IMR-90 (cell line): ENCODE results near the gene CGB1.
"Not testable (repeated sequence)": the region's sequence is repeated elsewhere in the genome, so short reads cannot be mapped to it uniquely, and the experiment has no call there.

Experiments used
- NFE2L2 ChIP-seq: fragments of 150-350 bp; IDR thresholded peaks from 2 replicates; pipeline ENCODE4 v1.6.1; 2016; ENCODE audit warnings: low read depth, mild to moderate bottlenecking, low read length
- RFX5 ChIP-seq: IDR thresholded peaks from 2 replicates; pipeline ENCODE4 v1.8.0; 2012; ENCODE audit warnings: low read depth, mild to moderate bottlenecking, low read length, moderate library complexity
- TF ChIP-seq, protein P1 (sequence below): conservative IDR thresholded peaks from 2 replicates; pipeline ENCODE4 v1.5.1; 2012; ENCODE audit warnings: mild to moderate bottlenecking, low read depth, low read length, improper control_type of control experiment

DNA sequence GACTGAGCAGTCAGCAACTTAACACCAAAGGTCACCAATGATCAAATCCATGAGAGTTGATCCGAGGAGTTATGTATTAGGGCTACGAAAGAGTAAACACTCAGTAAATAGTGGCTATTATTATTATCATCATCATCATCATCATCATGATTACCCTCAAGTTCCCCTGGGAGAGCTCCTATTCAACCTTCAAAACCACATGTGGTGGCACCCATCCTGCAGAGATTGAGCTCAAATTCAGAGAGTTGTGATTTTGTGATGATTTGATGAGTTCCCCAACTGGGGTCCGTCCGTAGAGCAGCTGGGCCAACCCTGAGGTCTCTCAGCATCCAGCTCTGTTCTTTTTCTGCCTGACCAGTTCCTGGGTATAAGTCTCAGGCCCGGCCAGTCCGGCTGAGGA, 11.6 kb downstream of the CGB1 start:
- TF ChIP-seq, protein P1, sequence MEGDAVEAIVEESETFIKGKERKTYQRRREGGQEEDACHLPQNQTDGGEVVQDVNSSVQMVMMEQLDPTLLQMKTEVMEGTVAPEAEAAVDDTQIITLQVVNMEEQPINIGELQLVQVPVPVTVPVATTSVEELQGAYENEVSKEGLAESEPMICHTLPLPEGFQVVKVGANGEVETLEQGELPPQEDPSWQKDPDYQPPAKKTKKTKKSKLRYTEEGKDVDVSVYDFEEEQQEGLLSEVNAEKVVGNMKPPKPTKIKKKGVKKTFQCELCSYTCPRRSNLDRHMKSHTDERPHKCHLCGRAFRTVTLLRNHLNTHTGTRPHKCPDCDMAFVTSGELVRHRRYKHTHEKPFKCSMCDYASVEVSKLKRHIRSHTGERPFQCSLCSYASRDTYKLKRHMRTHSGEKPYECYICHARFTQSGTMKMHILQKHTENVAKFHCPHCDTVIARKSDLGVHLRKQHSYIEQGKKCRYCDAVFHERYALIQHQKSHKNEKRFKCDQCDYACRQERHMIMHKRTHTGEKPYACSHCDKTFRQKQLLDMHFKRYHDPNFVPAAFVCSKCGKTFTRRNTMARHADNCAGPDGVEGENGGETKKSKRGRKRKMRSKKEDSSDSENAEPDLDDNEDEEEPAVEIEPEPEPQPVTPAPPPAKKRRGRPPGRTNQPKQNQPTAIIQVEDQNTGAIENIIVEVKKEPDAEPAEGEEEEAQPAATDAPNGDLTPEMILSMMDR: not testable (repeated sequence)
- not testable (repeated sequence) for TF ChIP-seq NFE2L2, RFX5
